GM18870 (cell line): ENCODE results near the gene ADD3.
"Not testable (repeated sequence)": the region's sequence is repeated elsewhere in the genome, so short reads cannot be mapped to it uniquely, and the experiment has no call there.

Source experiments
- ATAC-seq: cut with Tn5 transposase; IDR thresholded peaks from one replicate; pipeline ENCODE4 v1.9.1; 2021; ENCODE audit warnings: moderate library complexity; ENCODE audit not compliant: unreplicated experiment

Gene ADD3

GRCh38 chr10:110094786-110095185, 87.0 kb downstream of the ADD3 start:
- no peak for ATAC-seq

DNA sequence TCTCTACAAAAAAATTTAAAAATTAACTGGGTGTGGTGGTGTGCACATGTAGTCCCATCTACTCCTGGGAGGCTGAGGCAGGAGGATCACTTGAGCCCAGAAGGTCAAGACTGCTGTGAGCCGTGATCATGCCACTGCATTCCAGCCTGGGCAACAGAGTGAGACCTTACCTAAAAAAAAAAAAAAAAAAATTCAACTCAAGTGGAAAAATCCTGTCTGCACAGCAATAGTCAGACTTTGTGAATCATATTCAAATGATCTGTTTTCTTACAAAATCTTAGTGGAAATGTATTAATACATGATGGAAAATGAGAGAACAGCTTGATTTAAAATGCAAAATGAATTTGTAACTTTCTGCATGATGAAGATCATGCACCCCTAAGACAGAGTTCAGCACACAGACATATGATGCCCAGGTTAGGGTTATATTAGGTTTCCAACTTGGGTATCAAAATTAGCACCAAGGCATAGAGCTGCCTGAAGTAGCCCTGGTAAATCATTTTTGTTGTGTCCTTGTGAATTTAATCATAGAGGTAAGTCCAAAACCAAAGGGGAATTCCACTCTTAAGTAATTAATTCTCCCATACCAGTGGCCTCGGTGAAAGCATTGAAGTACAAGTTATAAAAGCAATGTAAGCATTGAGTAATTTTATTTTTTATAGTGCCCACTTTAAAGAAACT, 93.8 kb downstream of the ADD3 start:
- ATAC-seq: peak; percentile 60

- no peak for ATAC-seq
These were observed 96.2 kb downstream of the ADD3 start for GRCh38 chr10:110103921-110104461.

GRCh38 chr10:110105873-110106272, 98.1 kb downstream of the ADD3 start:
- ATAC-seq: no peak

DNA sequence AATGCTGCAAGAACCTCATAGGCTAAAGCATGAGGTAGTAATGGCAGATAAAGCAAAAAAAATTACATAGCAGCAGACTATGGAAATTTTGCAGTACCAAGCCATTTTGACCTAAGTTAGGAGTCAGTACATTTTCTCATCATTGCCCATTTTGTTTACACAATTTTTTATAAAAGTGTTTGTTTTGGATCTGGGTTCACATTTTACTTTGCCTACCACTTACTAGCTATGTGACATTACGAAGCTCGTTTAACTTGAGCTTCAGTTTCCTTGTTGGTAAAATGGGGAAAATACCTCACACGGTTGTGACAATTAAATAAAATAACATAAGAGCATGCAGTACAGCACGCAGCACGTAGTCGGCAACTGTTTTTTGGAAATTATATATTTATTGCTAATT, 99.6 kb downstream of the ADD3 start:
- no peak for ATAC-seq

DNA sequence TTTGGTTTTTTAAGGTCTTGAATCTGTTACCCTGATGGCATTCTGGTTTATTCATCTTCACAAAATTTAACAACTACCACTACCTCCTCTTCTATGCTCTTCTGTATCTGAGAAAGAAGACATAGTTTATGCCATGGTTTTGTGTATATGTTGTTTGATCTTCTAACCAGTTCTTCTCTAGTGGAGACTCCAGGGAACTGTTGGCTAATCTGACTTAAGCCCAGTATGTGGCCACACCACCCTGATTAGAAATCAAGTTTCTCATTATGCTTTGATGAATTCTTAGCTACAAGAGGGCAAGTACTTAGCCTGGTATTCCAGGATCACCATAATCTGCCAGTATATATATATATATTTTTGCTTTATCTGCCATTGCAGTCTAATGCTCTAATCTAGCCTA, 100.1 kb downstream of the ADD3 start:
- ATAC-seq: no peak

DNA sequence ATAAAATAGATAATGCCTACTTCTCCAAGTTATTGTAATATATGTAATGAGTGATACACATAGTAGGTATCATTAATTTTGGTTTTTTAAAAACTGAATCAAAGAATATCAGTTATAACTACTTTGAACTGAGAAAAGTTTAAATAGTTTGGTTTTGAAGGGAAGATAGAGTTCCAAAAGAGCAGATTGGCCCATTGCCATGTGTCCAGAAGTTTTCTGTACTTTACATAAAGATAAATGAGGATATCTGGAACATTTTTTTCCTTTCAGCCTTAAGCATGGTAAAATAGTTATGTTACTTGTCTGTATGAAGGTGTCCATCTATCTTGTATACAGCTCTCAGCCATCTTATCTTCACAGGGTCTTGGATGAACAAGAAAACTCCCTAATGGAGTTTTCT, 101.7 kb downstream of the ADD3 start:
- ATAC-seq: no peak

DNA sequence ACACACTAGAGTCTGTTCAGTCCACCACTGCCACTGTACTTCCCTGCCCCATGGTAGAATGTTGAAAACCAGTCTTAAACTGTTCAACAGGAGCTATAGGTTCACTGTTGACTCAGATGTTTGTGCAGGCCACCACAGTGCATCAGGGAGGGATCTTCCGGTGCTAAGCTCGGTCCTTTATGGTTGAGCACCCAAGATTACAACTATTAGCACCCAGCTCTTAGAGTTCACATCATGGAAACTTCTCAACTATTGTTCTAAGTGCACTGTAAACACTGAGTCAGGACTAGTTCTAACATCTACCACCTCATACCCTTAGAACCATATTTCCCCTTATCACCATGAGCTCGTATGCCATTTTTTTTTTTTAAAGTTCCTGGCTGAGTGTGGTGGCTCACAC, 102.6 kb downstream of the ADD3 start:
- no peak for ATAC-seq

DNA sequence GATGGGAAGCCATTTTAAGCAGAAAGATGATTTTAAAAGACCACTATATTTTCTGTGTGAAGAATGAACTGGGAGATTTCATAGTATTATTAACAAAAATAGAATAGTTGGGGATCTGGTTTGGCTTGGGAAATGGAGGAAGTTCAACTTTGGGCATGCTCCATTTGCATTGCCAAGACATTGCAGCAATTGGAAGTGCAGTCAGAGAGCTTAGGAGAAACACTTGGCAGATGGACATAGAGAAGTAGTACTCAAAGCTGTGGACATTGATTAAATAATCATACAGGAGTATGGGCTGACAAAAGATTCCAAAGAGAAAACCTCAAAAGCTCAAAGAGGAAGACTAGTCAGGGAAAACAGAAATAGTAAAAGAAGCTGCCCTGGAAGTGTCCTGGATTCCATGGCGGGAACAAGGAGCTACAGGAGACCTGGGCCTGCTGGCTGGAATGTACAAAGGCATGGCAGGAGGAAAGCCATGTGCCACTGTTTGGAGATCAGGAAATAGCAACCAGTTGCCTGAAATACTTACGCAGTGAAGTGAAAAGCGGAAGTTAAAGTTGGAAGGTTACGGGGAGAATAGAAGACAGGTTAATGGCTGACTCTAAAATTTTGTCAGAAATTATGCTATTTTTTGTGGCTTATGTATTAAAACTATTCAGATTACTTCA, 106.0 kb downstream of the ADD3 start:
- no peak for ATAC-seq

GRCh38 chr10:110114668-110115067, 106.9 kb downstream of the ADD3 start:
- ATAC-seq: not testable (repeated sequence)

GRCh38 chr10:110115784-110116520, 108.2 kb downstream of the ADD3 start:
- no peak for ATAC-seq

DNA sequence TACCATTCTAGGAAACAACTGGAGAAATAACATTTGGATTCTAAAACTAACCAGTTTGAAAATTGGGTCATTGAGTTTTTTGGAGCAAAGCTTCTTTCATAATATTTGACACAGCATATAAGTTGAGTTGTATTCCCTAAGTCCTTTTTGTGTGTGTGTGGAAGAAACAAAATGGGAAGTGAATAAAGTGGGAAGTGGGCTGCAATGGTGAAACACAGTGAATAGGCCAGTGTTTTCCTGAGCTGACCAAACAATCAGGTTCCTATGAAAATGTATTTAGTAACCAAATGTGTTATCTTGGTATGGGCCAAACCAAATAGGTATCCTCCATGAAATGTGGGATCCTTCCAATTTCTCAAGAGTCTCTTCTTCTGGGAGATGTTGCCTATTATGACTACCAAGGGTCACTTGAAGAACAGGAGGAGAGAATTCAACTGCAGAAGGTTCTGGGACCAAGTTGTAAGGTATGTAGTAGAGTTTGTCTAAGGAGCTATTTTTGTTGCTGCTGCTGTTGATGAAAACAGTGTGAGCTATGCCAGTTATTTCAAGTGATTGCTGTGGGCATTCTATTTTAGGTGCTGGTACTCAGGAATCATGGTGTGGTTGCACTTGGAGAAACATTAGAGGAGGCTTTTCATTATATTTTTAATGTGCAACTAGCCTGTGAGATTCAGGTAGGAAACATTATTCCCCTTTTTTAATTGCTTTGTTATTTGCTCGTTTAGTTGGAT, 111.3 kb downstream of the ADD3 start:
- no peak for ATAC-seq

DNA sequence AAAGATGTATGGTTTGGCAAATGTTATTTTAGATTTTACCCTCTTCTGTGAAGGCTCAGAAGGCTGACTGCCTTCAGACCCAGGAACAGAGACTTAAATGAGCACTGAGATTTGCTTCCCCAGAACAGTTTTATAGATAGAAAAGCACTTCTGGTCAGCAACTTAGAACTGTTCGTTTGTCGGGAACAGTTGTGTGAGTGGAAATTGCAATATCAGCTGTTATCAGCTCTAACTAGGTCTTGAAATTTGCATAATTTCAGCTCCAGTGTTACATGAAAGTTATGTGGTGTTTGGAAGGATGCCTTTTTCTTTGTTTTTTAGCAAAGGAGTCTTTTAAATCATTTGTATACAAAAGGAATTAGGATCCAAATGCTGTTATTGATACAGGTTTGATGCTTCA, 115.8 kb downstream of the ADD3 start:
- no peak for ATAC-seq

DNA sequence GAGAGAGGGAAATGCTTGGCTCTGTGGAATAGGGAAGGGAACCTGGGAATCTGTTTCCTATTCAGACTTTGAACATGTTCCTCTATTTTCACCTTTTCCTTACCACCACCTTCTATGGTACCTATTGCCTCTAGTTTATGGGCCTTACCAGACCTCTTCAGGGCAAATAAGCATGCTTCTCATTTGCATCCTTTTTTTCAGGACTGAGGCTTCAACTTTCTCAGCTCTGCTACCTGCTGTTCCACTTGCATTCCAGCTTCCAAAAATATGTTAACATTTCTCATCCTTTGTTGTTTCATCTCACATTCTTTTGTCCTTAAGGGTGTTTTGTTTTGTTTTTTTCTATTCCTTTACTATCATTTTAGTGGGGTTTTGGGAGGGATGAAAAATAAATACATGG, 121.7 kb downstream of the ADD3 start:
- no peak for ATAC-seq

DNA sequence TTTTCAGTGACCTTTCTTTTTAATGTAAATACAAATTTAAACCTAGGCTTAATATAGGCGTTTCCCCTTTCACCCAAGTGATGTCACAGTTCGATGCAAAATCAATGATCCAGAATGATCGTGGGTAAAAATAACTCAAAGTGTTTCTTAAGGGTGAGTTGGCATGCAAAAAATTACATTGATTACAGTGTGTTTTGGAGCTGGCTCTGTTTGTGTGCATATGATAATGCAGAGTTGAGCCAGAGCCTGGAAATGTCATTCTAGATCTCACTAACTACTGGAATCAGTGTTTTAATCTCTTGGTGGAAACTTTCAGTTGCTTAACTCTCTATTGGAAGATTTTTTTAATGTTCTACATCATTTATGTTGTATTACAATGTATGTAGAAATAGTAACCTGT, 127.1 kb downstream of the ADD3 start:
- no peak for ATAC-seq

GRCh38 chr10:110135836-110136235, 128.1 kb downstream of the ADD3 start:
- ATAC-seq: not testable (repeated sequence)

DNA sequence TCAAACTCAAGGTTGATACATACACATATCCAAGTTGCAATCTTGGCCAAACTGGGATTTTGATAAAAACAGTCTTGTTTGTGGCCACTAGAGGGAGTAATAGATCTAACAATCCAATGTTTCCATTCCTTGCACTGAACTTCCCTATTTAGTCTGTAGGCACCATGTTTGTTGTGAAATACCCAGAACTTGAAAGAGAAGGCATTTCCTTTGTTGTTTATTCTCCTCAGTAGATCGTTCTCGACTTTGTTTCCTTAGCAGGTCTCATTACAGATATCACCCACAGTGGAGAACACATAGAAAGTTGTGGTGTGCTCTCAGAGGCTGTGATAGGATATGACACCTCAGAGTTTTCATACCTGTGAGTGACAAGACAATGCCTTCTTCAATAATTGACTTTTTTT, 129.4 kb downstream of the ADD3 start:
- peak; percentile 46 for ATAC-seq

DNA sequence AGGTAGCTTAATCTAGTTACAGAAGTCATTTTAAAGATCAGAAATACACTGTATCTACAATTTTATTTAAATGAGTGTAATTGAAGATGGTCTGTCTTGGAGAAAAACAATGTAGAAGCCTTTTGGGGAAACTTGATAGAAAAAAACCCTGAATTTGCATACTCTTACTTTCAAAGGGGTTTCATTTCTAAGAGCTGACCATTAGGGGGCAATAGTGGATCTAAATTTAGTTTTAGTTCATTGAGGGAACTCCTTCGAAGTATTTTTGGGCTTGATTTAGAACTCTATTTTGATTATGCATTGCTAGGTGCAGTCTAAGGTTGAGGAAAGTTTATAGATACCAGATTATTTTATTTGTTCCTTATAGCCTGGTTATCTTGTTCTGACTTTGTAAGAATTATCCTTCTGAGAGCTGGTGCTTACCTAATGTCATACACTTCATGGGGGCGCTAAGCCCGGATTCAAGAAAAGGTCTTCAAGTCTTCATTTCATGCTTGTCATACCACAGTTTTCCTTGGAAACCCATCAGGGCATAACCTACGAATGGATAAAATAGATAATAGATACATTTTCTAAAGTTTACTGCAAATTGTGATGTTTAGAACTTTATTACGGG, 130.5 kb downstream of the ADD3 start:
- ATAC-seq: no peak

GRCh38 chr10:110141185-110141584, 133.4 kb downstream of the ADD3 start:
- no peak for ATAC-seq

- ATAC-seq: no peak
These were observed 134.3 kb downstream of the ADD3 start for GRCh38 chr10:110141871-110142635.
